Stimulated activated CD8-positive, alpha-beta memory T cell treated with anti-CD3 and anti-CD28 coated beads, Interleukin-15, amount 100 ng/mL, for 48 hours (primary cell): ENCODE results near the gene USP53.
"Not testable (repeated sequence)": the region's sequence is repeated elsewhere in the genome, so short reads cannot be mapped to it uniquely, and the experiment has no call there.

Source experiments
- DNase-seq, 2 donors: peaks; one replicate each; pipeline ENCODE4 v3.0.0-alpha.2; 2020; ENCODE audit warnings: low read depth in 2 of 2

Gene USP53

DNA sequence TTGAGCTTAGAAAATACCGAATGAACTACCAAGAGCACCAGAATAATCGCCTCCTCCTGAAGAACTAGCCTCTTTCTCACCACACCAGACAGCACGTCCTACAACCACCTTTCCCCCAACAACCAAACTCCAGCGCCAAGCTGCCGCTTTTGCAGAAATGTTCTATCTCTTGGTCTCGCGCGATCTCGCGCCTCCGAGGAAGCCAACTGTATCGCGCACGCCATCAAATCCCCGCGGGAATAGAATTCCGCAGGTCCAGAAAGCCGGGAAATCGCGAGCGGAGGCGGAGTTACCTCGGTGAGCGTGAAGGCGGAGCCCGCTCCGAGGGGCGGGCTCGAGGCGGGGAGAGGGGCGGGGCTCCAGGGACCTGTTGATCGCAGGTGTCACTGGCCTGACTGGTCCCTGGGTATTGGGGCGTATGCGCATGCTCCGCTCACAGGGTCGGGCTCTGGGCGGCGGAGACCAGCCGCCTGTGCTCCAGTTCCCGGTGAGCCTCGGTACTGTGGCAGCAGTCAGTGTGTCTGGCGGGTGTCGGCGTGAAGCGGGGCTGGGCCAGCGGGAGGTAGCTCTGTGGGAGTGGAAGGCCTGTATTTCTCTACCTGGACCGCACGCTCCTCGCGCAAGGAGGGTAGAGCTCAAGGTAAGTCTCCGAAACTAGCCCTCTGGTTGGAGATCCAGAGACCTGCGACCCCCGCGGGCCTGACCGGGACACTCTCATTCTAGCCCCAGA, at the start of gene USP53:
Gene USP53, plus strand, starts transcription at position 480 of the 730 bp plus-strand sequence. CDS start 27,047 bp downstream, outside the sequence.
- DNase-seq = peak; percentile 94 to 95

DNA sequence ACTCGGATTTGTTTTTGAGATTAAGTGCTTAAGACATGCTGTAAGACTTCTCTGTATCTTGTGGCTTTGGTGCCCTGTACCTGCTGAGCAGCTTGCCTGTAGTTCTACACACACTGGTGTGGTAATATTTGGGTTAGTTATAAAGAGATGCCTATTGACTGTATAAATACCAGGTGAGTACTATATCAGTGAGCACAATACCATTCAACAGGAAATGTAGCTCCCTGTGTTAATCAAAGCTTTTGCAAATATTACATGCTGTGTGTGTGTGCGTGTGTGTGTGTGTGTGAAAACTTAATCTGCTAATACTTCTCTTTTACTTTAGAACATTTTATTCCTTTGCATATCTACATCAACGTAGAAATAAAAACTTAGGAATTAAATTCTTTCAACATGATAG, 46.7 kb upstream of the USP53 start:
- no peak for DNase-seq

DNA sequence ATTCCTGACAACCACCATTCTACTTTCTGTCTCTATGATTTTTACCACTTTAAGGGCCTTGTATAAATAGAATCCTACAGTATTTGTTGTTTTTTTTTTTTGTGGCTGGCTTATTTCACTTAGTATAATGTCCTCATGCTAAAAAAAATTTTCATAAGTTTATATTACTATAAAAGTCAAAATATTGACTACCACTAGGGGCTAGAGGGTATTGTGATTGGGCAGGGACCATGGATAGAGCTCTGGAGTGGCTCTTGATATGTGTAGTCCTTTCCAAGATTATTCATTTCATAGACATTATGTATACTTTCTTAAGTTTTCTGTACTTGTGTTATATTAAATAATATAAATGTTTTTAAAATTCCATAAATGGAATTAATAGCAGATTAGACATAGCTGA, 42.3 kb upstream of the USP53 start:
- no peak for DNase-seq

DNA sequence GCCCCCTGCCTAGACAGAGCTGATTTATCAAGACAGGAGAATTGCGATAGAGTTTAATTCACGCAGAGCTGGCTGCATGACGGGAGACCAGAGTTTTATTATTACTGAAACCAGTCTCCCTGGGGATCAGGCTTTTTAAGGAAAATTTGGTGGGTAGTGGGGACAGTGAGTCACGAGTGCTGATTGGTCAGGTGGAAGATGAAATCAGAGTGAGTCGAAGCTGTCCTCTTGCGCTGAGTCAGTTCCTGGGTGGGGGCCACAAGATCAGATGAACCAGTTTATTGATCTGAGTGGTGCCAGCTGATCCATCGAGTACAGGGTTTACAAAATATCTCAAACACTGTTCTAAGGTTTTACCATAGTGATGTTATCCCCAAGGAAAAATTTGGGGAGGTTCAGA, 40.3 kb upstream of the USP53 start:
- DNase-seq = peak in 1 of 2 donors; percentile 2

DNA sequence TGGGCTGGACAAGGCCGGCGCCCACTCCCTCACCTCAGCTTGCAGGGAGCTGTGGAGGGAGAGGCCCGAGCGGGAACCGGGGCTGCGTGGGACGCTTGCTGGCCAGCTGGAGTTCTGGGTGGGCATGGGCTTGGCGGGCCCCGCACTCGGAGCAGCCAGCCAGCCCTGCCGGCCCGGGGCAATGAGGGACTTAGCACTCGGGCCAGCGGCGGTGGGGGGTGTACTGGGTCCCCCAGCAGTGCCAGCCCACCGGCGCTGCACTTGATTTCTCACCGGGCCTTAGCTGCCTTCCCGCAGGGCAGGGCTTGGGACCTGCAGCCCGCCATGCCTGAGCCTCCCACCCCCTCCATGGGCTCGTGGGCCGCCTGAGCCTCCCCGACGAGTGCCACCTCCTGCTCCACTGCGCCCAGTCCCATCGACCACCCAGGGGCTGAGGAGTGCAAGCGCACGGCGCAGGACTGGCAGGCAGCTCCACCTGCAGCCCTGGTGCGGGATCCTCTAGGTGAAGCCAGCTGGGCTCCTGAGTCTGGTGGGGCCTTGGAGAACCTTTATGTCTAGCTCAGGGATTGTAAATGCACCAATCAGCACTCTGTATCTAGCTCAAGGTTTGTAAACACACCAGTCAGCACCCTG, 38.7 kb upstream of the USP53 start:
- not testable (repeated sequence) for DNase-seq

DNA sequence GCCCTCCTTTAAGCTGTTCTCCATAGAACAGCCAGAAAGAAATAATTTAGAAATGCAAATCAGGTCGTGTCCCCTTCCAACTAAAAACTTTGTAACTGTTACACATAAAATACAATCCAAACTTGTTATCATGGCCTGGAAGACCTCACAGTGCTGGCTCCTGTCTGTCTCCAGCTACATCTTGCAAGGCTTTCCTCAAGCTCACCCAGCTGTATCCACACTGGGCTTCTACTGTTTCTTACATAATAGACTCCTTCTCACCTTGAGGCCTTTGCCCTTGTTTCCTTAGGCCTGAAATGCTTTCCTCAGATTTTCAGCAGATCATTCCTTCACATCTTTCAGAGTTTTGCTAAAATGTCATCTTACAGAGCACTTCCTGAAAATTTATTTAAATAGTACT, 33.5 kb upstream of the USP53 start:
- no peak for DNase-seq

DNA sequence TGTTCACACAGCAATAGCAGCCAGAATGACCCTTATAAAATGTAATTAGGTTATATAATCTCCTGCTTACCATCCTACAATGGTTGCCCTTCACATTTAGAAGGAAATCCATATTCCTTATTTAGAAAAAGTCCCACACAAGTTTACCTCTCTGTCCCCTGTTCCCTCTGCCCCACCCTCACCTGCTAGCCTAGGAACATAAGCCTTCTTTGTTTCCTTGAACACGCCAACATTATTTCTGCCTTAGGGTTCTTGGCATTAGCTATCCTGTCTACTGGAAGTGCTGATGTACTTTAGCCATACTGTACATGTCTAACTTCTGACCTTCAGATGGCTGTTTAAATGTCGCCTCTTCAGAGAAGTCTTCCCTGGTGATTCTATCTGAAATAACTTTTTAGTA, 28.4 kb upstream of the USP53 start:
- DNase-seq = no peak

DNA sequence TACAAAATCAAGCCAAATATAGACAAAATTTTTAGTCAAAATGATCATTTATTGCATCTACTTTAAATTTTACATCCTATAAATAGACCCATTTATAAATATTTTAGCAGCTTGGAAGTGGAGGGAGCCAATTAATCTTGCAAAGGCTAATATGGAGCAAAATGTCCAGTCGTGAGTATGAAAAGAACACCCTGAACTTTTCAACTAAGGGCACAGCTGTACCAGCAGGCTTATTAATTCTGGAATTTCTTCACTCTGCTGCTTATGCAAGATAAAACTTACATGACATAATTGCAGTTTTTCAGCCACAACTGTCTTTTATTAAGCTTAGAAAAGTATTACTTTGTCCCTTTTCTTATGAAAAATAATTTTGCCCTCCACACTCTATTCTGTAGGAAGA, 22.9 kb upstream of the USP53 start:
- DNase-seq = no peak

DNA sequence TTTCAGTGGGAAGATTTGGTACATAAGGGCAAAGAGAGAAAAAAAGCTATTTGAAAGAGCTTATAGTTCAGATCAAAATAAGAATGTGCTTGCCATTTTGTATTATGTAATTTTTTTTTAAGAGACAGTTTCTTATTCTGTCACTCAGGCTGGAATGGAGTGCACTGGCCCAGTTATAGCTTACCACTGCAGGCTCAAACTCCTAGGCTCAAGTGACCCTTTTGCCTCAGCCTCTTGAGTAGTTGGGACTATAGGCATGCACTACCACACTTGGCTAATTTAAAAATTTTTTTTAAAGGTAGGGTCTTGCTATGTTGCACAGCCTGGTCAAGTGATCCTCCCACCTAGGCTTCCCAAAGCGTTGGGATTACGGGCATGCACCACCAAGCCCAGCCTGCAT, 22.2 kb upstream of the USP53 start:
- no peak for DNase-seq

DNA sequence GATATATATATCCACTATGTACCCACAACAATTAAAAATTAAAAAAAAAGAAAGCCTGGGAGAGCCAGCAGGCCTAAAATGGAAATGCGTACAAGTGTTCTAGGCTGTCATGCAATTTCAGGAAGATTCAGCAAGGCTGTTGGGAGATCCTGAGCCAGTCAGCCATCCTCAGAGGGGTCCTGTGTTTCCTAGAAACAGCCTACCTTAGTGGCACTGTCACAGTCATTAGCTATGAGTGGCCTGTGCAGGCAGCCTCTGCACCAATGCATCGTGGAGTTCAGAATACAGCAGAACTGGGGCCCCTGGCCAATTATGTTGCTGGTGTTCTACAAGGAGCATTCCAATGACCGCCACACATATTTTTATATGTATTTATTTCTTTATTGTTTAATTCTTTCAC, 21.0 kb upstream of the USP53 start:
- no peak for DNase-seq

DNA sequence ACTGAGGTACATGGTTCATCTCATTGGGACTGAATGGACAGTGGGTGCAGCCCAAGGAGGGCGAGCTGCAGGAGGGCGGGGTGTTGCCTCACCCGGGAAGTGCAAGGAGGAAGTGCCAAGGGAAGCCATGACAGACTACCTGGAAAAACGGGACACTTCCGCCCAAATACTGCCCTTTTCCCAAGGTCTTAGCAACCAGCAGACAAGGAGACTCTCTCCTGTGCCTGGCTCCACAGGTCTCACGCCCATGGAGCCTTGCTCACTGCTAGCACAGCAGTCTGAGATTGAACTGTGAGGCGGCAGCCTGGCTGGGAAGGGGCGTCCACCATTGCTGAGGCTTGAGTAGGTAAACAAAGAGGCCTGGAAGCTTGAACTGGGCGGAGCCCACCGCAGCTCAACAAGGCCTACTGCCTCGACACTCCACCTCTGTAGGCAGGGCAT, 14.7 kb upstream of the USP53 start:
- no peak for DNase-seq

DNA sequence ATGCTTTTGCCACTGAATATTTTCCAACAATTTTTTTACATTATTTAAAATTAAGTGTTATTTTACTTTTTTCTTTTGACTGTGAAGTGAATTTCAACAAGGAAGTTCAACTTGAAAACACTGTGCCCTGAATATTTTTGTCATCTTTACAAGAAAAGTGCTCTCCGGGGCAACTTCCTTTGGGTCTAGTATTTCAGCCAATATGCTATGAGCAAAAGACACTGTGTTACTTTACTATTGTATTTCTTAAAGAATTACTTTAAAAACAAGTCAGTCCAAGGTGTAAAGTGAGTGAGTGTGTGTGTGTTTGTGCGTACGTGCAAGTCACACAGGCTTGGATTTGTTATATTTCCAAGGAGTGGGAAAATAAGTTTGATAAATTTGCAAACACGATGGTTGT, 7.6 kb upstream of the USP53 start:
- no peak for DNase-seq

DNA sequence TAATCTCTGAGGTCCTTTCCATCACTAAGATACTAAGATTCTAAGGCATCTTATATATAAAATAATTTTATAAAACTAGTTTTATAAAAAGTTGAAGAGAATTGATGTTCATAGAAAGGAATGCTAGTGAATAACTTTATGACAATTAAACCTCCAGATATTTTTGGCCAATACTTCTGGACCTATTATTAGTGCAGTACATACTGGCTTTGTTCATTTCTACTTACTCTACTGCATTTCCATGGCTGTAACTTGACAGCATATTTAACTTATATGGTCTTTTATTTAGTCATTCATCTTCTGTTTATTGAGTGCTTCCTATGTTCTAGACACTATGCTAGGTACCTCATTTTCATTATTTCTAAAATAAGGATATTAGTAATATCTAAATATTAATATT, 6.8 kb upstream of the USP53 start:
- DNase-seq = no peak

DNA sequence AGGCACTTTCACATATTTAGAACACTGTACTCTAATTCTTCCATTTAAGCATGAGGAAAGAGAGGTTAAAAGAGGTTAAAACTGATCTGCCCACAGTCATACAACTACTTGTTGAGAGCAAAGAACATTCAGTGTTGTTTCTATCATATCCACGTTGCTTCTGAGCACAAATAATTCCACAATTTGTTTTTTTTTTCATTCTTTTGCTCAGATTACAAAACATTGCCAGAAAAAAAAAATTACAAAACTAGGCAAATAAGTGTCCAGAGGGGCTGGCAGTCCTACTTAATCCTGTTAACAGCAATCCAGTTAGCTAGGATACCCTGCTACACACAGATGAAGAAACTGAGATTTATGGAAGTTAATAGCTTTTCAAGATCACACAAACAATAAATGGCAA, 6.3 kb upstream of the USP53 start:
- DNase-seq = no peak

DNA sequence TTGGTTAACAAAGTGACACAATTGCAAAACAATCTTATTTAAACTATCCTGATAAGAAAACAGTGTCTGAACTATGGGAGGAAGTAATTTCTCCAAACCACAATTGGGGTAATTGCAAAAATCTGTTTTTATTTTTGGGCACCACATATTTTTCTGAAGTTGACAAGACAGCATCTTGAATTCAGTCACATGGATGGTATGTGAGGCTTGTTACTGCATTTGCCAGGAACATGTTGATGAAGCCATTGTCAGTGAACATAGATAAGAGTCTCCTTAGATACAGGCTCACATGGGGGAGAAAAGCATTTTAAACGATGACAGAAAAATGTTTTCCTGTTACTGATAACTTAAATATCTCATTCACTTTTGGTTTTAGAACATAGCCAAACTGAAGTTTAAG, 5.5 kb upstream of the USP53 start:
- DNase-seq = no peak

DNA sequence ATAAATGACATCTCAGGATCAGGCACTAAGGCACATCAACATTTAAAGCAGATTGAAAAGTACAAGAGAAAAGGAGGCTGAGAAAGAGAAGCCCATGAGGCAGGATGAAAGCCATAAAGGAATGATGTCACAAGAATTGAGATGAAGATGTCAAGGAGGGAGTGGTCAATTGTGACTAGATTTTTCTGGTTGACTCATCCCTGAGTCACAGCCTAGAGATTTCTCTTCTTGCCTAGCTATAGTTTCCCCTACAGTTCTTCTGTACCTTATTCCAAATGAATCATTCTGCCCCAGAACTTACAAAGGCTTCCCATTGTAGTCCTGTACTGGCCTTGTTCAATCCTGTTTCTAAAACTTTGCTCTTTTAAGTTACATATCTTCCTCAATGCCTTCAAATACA, 3.4 kb upstream of the USP53 start:
- peak; percentile 29 to 36 for DNase-seq

DNA sequence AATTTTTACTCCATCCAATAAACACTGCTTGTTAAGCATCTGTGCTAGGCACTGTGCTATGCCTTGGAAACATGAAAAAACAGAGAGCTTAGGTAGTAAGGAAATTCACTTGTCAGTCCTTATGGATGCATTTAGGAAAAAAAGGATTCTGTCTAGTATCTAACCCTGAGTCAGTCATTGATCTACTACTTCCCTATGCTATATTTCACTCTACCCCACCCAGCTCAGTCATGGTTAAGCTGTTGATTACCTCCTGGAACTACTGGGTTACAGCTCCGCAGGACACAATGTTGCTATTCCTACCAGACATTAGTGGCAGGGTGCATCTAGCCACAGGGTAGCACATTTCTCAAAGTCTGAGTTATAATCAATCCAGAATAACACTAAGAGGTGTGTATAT, 2.9 kb upstream of the USP53 start:
- no peak for DNase-seq

DNA sequence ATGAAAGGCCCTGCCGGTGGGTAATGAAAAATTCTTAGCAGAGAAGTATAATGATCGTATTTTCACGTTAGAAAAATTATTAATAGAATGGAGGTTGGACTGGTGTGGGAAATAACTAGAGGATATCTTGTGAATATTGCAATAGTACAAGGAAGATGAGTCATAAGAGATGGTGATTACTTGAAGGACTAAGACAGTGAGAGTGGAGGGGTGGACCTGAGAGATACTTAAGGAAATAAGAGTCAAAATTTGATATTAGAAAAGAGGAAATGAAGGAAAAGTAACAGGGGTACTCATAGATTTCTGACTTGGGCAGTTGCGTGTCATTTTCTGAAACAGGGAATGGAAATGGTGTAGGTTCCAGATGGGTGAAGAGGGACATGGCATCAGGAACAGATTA, 1.7 kb upstream of the USP53 start:
- DNase-seq = no peak

DNA sequence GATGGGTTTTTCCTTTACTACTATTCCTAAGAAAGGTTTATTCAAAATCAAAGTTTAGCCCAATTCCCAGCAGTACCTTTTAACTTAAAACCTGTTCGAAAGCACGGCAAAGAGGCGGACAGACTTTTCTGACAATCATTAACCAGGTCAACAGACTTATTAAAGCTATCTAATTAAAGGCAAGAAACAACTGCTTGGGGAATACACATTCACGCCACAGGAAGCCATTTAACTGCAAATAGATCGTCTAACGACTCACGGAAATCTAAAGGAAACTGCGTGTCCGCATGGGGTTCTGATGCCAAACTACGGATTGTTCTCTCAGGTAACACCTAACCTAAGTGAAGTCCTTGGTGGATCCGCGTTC, 663 bp upstream of the USP53 start:
- no peak for DNase-seq

DNA sequence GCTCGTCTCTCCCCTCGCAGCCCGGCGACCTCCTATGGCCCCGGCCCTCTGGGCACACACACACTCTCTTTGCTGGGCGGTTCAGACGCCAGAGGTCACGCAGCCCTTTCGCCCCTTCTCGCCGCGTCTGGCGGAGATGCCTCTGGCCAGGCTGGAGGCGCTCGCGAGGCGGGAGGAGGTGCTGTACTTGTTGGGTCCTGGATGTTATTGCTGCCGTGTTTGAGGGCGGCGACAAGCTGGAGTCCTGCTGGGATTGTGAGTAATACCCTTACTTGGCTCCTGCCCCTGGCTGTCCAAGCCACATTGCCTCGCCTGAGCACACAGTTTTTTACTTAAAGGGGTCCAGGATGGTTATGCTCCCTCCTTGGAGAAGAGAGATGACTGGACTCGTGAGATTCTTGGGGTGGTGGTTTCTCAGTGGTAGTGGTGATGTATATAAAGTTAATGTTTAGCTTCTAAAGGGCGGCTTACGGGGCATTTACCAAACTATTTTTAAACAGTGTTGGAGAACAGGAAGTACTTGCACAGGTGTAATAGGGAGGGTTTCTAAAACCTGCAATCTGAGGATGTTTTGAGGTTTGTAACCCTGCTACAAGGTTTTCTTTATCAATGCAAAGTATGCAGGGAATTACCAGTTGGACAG, 572 bp downstream of the USP53 start:
- peak; percentile 45 to 51 for DNase-seq

DNA sequence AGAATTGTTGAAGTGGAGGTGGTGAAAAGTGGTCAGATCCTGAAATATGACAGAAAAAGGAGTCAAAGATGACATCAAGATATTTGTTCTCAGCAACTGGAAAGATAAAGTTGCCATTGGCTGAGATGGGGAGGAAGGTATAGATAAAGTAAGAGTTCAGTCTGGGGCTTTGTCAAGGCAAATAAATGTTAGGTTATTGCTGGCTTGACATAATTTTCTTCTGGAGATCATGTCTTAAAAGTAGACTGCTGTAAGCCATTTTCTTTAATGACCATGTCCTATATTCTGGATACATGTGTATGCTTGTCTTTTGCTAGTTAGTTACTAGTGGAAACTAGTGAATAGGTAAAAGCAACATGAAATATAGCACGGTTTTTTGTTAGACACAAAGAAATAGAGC, 5.6 kb downstream of the USP53 start:
- DNase-seq = no peak

DNA sequence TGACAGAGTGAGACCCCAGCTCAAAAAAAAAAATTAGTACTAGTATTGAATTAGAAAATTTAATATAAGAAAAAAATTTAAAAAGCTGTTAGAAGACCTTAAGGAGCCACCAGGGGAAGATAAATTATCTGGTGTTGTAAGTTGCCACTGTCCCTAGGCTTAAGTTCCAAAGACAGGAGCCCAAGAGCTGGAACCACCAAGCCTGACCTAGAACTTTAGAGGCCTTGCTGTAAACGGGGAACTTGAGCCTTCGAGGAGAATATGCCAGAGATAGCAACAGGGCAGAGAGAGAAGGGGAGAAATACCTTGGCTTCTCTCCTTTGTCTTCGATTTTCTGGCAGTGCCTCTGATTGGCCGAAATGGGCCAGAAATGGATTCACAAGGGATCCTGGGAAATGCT, 8.9 kb downstream of the USP53 start:
- DNase-seq = no peak

DNA sequence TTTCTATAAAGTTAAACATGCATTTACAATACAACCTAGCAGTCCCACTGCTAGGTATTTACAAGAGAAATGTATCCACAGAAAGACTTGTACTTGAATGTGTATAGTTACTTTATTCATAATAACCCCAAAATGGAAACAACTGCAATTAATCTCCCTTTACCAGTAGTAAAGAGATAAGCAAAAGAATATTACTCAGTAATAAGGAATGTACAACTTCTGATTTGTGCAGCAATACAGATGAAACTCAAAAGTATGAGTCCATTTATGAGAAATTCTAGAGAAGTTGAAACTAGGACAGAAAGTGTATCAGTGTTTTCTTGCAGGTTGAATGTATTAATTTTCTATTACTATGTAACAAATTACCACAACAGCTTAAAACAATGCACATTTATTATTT, 15.2 kb downstream of the USP53 start:
- no peak for DNase-seq
